ENCODE results near the gene APP.

Gene APP

DNA sequence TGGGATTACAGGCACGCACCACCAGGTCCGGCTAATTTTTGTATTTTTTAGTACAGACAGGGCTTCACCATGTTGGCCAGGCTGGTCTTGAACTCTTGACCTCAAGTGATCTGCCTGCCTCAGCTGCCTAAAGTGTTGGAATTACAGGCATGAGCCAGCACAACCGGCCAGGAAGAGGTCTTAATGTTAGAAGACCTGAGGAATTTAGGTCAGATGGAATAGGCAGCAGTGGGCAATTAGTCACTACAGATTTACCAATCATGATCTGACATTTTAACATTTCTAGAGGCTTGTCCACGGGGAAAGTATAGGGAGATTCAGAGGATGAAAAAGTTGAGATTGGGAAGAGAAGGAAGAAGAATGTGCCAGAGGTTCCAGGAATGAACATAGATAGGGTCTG lies 8.9 kb upstream of the APP start:
- TF ChIP-seq ZNF70 (CRISPR knock-in tag; IDR thresholded peaks at IDR 0.05) (no peak), GLIS3 (CRISPR knock-in tag; IDR thresholded peaks at IDR 0.05) (no peak), SNAI2 (CRISPR knock-in tag; IDR thresholded peaks at IDR 0.05) (no peak), ISL1 (CRISPR knock-in tag; IDR thresholded peaks at IDR 0.05) (no peak), TCF4 (CRISPR knock-in tag; IDR thresholded peaks at IDR 0.05; ENCODE audit: borderline replicate concordance) (no peak), PPARA (CRISPR knock-in tag; IDR thresholded peaks at IDR 0.05; ENCODE audit: borderline replicate concordance) (no peak), ESRRG (CRISPR knock-in tag; IDR thresholded peaks at IDR 0.05) (no peak)
- TF ChIP-seq, protein P1, sequence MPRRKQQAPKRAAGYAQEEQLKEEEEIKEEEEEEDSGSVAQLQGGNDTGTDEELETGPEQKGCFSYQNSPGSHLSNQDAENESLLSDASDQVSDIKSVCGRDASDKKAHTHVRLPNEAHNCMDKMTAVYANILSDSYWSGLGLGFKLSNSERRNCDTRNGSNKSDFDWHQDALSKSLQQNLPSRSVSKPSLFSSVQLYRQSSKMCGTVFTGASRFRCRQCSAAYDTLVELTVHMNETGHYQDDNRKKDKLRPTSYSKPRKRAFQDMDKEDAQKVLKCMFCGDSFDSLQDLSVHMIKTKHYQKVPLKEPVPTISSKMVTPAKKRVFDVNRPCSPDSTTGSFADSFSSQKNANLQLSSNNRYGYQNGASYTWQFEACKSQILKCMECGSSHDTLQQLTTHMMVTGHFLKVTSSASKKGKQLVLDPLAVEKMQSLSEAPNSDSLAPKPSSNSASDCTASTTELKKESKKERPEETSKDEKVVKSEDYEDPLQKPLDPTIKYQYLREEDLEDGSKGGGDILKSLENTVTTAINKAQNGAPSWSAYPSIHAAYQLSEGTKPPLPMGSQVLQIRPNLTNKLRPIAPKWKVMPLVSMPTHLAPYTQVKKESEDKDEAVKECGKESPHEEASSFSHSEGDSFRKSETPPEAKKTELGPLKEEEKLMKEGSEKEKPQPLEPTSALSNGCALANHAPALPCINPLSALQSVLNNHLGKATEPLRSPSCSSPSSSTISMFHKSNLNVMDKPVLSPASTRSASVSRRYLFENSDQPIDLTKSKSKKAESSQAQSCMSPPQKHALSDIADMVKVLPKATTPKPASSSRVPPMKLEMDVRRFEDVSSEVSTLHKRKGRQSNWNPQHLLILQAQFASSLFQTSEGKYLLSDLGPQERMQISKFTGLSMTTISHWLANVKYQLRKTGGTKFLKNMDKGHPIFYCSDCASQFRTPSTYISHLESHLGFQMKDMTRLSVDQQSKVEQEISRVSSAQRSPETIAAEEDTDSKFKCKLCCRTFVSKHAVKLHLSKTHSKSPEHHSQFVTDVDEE (CRISPR knock-in tag; IDR thresholded peaks at IDR 0.05) = no peak

DNA sequence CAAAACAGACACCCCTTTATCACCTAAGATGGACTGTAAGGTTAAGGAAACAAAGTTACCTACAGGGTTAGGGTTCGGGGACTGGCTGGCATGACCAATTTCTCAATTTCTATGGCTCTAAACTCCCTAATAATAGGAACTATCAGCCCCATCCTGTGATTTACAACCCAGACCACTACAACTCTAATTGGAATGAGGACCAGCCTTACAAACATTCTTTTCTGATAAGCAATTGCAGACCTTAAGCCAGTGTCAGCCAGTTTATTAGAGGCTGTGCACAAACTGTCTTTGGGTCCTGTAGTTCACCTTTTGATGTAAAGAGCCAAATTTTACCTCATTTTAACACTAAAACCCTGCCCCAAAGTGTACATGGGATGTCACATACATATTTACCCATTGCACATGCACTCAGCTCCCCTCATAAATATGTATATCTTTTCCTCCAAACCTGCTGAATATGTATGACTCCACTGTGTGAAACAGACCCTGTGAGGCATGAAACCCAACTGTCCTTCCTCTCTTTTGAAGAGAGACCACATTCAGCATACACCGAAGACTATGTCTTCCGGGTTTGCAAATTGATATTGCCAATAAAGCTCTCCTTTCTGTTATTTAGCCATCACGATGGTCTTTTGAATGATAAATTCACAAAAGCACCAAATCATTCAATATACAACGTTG lies 7.3 kb upstream of the APP start:
- no peak for TF ChIP-seq TCF4 (CRISPR knock-in tag; IDR thresholded peaks at IDR 0.05; ENCODE audit: borderline replicate concordance)
- TF ChIP-seq, protein P2, sequence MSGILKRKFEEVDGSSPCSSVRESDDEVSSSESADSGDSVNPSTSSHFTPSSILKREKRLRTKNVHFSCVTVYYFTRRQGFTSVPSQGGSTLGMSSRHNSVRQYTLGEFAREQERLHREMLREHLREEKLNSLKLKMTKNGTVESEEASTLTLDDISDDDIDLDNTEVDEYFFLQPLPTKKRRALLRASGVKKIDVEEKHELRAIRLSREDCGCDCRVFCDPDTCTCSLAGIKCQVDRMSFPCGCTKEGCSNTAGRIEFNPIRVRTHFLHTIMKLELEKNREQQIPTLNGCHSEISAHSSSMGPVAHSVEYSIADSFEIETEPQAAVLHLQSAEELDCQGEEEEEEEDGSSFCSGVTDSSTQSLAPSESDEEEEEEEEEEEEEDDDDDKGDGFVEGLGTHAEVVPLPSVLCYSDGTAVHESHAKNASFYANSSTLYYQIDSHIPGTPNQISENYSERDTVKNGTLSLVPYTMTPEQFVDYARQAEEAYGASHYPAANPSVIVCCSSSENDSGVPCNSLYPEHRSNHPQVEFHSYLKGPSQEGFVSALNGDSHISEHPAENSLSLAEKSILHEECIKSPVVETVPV (CRISPR knock-in tag; IDR thresholded peaks at IDR 0.05) = no peak
- no peak for TF ChIP-seq PPARA (CRISPR knock-in tag; IDR thresholded peaks at IDR 0.05; ENCODE audit: borderline replicate concordance)
- no peak for TF ChIP-seq OSR1 (CRISPR knock-in tag; IDR thresholded peaks at IDR 0.05)
- TF ChIP-seq, protein P3, sequence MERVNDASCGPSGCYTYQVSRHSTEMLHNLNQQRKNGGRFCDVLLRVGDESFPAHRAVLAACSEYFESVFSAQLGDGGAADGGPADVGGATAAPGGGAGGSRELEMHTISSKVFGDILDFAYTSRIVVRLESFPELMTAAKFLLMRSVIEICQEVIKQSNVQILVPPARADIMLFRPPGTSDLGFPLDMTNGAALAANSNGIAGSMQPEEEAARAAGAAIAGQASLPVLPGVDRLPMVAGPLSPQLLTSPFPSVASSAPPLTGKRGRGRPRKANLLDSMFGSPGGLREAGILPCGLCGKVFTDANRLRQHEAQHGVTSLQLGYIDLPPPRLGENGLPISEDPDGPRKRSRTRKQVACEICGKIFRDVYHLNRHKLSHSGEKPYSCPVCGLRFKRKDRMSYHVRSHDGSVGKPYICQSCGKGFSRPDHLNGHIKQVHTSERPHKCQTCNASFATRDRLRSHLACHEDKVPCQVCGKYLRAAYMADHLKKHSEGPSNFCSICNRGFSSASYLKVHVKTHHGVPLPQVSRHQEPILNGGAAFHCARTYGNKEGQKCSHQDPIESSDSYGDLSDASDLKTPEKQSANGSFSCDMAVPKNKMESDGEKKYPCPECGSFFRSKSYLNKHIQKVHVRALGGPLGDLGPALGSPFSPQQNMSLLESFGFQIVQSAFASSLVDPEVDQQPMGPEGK (CRISPR knock-in tag; IDR thresholded peaks at IDR 0.05; ENCODE audit: borderline replicate concordance) = no peak
- TF ChIP-seq ZFP30 (CRISPR knock-in tag; IDR thresholded peaks at IDR 0.05) = no peak
- TF ChIP-seq ZC3H10 (CRISPR knock-in tag; IDR thresholded peaks at IDR 0.05) = no peak
- no peak for TF ChIP-seq CSDC2 (CRISPR knock-in tag; IDR thresholded peaks at IDR 0.05)
- no peak for TF ChIP-seq ZNF8 (CRISPR knock-in tag; IDR thresholded peaks at IDR 0.05)
- no peak for TF ChIP-seq ISL1 (CRISPR knock-in tag; IDR thresholded peaks at IDR 0.05)
- no peak for TF ChIP-seq ARNTL (CRISPR knock-in tag; IDR thresholded peaks at IDR 0.05; ENCODE audit: borderline replicate concordance, low read depth)
- TF ChIP-seq RARB (CRISPR knock-in tag; IDR thresholded peaks at IDR 0.05) = no peak
- TF ChIP-seq GLIS3 (CRISPR knock-in tag; IDR thresholded peaks at IDR 0.05) = no peak

More for the DNA sequence above, 8.9 kb upstream of the APP start:
- ATAC-seq = no peak

DNA sequence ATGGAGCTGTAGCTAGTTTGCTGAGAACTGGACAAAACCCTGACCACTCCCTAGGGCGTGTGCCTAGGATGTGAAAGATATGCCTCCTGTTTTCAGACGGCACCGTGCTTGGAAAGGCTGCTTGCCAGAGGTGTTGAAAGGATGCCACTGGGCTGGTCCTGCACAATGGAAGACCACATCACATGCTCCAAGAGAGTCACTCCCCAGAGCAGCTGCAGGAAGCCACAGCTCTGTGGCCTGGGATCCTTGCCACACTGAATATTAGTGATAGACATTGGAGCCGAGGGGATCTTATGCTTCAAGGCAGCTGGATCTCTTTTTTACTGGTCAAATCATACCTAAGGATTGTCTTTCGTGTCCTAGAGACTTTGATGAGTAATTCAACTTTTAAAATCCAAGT lies 6.6 kb upstream of the APP start:
- no peak for ATAC-seq
- TF ChIP-seq ZC3H10 (CRISPR knock-in tag; IDR thresholded peaks at IDR 0.05) (no peak), ESRRG (CRISPR knock-in tag; IDR thresholded peaks at IDR 0.05) (no peak), ZNF8 (CRISPR knock-in tag; IDR thresholded peaks at IDR 0.05) (no peak), SNAI2 (CRISPR knock-in tag; IDR thresholded peaks at IDR 0.05) (no peak), ZFP30 (CRISPR knock-in tag; IDR thresholded peaks at IDR 0.05) (no peak)

More for the DNA sequence above, 7.3 kb upstream of the APP start:
- no peak for ATAC-seq

DNA sequence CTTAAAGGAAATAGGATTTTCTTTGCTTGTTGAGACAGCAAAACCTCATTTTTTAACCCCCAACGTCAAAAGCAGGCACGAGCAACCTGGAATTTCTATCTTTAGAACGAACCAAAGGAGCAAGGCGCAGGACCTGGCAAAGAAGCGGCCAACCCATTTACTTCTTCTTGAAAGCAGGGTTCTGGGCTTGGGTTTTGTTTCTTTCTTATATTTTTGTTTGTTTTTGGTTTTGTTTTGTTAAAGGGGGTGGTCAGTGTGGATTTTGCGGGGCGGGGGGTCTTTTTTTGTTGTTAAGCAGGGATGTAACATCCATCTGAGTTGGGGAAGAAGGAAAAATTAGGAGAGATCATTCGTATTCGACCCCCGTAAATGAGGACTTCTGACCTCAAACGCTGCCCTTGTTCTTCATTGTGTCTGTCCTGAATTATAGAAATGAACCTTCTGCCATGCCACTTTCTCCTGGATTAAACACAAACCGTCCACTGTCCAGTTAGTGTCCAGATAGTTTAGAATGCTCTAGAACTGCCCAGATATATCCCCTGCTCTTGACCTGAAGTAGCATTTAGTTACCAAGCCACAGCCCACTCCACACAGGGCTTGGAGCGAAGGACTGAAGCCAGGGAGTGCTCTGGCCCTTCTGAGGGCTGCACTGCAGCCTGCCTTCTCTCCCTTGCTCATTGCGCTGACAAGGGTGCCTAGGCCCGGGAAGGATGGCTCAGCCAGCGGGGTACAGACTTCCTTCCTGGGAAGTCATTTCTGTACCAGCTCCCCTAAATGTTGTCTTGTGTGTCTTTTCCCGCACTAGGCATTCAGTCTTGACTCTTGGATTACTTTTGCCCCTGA lies 909 bp upstream of the APP start:
- TF ChIP-seq OSR1 (CRISPR knock-in tag; IDR thresholded peaks at IDR 0.05) (no peak), GLIS3 (CRISPR knock-in tag; IDR thresholded peaks at IDR 0.05) (no peak), TOX (CRISPR knock-in tag; IDR thresholded peaks at IDR 0.05; ENCODE audit: borderline replicate concordance) (no peak), ZNF565 (CRISPR knock-in tag; conservative IDR thresholded peaks at IDR 0.05; ENCODE audit: low read depth) (no peak), ZNF8 (CRISPR knock-in tag; IDR thresholded peaks at IDR 0.05) (no peak)
- no peak for ATAC-seq
